GM12801 (cell line): ENCODE measurements around the gene VPS45.

Experiments used
- TF ChIP-seq, protein P1 (sequence below): IDR thresholded peaks from one replicate; pipeline ENCODE4 v1.5.1; 2011; ENCODE audit warnings: control low read depth; ENCODE audit not compliant: insufficient read length; ENCODE audit errors: extremely low read depth

The VPS45 gene

DNA sequence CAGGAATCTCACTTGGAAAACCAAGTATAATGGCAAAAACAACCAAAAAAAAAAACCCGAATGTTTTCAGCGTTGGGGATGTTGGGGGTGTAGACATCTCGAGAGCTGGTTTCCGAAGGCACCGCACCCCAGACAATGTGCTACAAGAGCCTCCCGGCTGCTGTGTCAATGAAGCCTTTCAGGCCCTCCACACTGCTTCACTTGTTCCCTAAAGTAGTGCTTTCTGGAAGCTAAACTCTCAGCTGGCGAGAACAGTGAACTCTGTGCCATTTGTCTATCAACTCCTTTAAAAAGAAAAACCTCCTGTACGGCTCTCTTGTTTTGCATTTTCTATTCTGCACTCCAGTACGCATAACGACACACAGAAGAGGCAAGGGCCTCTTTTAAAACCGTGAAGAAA lies 114.7 kb downstream of the VPS45 start:
- TF ChIP-seq, protein P1, sequence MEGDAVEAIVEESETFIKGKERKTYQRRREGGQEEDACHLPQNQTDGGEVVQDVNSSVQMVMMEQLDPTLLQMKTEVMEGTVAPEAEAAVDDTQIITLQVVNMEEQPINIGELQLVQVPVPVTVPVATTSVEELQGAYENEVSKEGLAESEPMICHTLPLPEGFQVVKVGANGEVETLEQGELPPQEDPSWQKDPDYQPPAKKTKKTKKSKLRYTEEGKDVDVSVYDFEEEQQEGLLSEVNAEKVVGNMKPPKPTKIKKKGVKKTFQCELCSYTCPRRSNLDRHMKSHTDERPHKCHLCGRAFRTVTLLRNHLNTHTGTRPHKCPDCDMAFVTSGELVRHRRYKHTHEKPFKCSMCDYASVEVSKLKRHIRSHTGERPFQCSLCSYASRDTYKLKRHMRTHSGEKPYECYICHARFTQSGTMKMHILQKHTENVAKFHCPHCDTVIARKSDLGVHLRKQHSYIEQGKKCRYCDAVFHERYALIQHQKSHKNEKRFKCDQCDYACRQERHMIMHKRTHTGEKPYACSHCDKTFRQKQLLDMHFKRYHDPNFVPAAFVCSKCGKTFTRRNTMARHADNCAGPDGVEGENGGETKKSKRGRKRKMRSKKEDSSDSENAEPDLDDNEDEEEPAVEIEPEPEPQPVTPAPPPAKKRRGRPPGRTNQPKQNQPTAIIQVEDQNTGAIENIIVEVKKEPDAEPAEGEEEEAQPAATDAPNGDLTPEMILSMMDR = no peak

DNA sequence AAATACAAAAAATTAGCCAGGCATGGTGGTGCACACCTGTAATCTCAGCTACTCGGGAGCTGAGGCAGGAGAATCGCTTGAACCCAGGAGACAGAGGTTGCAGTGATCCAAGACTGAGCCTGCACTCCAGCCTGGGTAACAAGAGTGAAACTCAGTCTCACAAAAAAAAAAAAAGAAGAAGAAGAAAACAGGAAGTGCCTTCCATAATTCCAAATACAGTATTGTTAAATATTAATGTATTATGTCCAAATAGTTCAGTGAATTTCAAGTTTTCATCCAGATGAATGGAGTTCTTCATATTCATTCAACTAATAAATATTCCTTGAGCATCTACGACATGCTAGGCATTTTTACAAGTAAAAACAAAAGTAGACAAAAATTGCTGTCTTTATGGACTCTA lies 115.5 kb downstream of the VPS45 start:
- TF ChIP-seq, protein P1 = no peak

DNA sequence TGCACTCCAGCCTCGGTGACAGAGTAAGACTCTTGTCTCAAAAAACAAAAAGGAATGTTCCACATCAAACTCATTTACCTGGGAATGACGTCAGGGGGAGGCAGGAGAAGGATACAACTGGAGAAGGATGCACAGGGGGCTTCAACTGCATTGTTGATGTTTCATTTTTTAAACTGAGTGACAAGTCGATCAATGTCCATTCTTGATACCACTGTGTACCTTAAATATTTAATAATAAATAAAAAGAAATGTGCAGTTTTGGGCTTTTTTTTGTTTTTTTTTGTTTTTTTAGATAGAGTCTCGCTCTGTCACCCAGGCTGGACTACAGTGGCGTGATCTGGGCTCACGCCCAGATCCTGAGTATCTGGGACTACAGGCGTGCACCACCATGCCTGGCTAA lies 117.9 kb downstream of the VPS45 start:
- TF ChIP-seq, protein P1 = no peak

DNA sequence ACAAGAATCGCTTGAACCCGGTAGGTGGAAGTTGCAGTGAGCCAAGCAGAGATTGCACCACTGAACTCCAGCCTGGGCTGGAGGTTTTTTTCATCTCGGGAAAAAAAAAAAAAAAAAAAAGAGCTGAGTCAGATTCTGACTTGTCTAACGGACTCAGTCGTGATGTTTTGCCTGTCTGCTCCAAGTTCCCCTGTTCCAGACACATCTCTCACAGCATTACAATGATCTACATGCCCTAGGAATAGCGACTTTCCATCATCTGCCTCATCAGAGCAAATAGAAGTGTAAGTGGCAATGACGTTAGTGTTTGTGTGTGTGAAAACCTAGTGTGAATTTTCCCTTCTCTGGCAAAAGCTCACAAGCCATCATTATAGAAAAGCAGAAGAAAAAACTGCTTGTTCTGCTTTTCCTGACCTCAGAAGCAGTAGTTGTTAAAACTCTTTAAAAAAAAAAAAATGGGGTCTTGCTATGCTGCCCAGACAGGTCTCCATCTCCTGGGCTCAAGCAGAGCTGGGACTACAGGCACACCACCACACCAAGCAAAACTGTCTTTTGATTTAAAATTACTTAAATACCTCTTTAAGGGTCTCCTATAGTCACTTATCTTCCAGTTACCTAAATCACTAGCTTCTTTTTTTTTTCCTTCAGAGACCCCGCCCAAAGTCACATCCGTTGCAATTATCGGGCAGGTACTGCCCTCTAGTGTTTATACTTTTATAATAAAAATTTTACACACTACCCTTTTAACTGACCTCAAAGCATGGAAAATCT lies 119.4 kb downstream of the VPS45 start:
- TF ChIP-seq, protein P1 = no peak

DNA sequence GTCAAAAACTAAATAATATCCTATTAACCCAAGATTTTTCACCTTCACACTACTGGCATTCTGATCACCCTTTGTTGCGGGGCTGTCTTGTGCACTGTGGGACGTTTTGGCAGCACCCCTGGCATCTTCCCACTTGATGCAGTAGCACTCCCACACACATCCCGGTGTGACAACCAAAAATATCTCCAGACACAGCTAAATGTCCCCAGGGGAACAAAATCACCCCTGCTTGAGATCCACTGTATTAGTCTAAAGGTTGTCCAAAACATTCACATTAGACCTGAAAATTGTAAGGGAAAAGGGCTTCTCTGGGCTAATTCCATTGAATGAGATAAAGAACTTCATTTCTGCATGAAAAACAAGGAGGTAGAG lies 120.0 kb downstream of the VPS45 start:
- TF ChIP-seq, protein P1 = no peak

DNA sequence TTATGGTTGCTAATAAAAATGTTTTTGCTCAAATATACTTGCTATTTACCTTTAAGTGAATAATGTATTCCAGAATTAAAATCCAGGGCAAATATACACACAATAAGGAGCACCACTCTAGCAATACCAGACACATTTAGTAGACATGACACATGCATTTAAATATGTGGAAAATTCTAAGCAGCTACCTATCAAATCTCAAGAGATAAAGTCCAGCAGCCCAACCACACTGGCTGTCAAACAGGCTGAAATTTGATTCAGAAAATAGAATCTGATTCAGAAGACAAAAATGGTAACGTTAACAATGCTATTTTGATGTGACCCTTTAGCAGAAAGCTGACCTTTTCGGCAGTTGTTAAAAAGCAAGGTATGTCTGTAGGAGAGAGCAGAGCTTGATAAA lies 124.4 kb downstream of the VPS45 start:
- TF ChIP-seq, protein P1 = no peak

DNA sequence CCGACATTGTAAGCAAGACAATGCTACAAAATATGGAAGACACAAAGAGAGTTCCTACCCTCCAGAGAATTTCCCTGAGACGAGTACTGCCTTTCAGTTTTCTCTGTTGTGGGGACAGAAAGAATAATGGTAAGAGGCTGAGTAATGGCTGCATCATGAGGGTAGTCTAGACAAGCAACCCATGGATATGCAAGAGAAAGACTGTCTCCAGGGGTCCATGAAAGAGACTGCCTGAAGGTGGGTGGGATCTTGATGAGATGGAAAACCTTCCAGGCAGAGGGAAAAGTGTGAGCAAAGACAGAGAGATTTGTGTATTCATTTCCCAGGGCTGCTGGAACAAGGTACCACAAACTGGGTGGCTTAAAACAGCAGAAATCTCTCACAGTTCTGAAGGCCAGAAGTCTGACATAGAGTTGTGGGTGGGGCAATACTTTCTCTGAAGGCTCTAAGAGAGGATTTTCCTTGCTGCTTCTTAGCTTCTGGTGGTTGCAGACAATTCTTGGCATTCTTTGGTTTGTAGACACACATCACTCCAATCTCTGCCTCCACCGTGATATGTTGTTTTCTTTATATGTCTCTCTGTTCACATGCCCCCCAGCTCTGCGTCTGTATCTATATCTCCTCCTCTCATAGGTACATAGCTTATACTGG lies 126.9 kb downstream of the VPS45 start:
- TF ChIP-seq, protein P1 = no peak
